OCI-LY3 (cell line): ENCODE measurements around the gene WTAP.

Experiments used
- EZH2phosphoT487 ChIP-seq: fragments of 200-600 bp; shearing (Covaris generic); IDR thresholded peaks from 2 replicates; pipeline ENCODE4 v1.6.1; 2018; ENCODE audit warnings: antibody characterized with exemption, mixed run types, low read depth
- TF ChIP-seq, protein P1 (sequence below): fragments of 200-600, 300-600 bp; sonication (generic); IDR thresholded peaks from 2 replicates; pipeline ENCODE4 v1.5.1; 2014; ENCODE audit warnings: antibody characterized with exemption, low read length, low read depth

DNA sequence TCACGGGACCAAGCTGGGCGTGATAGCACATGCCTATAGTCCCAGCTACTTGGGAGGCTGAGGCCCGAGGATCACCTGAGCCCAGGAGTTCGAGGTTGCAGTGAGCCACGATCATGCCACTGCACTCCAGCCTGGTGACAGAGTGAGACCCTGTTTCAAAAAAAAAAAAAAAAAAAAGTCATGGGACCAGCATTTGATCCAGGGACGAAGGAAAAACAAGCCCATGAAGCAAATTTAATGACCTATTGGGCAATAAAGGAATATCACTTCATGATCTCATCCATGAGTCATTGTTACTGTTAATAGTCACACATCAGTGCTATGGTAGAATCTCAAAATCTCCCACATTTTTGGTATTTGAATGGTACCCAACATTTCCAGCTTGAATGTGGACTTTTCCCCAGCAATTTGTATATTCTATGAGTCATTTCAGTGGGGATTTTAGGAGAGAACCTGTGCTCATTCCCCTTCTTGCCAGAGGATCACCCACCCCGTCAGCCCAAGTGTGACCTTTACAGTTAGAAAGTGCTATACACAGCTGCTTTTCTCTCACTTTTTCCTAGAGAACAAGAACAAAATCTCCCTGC is 25.8 kb upstream of the WTAP start:
- TF ChIP-seq, protein P1, sequence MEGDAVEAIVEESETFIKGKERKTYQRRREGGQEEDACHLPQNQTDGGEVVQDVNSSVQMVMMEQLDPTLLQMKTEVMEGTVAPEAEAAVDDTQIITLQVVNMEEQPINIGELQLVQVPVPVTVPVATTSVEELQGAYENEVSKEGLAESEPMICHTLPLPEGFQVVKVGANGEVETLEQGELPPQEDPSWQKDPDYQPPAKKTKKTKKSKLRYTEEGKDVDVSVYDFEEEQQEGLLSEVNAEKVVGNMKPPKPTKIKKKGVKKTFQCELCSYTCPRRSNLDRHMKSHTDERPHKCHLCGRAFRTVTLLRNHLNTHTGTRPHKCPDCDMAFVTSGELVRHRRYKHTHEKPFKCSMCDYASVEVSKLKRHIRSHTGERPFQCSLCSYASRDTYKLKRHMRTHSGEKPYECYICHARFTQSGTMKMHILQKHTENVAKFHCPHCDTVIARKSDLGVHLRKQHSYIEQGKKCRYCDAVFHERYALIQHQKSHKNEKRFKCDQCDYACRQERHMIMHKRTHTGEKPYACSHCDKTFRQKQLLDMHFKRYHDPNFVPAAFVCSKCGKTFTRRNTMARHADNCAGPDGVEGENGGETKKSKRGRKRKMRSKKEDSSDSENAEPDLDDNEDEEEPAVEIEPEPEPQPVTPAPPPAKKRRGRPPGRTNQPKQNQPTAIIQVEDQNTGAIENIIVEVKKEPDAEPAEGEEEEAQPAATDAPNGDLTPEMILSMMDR = no peak
- no peak for TF ChIP-seq EZH2phosphoT487
